Raji (cell line): ENCODE results near the gene CXCR5.

Experiments
- POLR2A ChIP-seq: IDR thresholded peaks from 2 replicates; pipeline ENCODE4 v1.6.1; 2011; ENCODE audit warnings: low read depth, low read length, control low read depth; ENCODE audit not compliant: insufficient read depth

The CXCR5 gene, protein sequence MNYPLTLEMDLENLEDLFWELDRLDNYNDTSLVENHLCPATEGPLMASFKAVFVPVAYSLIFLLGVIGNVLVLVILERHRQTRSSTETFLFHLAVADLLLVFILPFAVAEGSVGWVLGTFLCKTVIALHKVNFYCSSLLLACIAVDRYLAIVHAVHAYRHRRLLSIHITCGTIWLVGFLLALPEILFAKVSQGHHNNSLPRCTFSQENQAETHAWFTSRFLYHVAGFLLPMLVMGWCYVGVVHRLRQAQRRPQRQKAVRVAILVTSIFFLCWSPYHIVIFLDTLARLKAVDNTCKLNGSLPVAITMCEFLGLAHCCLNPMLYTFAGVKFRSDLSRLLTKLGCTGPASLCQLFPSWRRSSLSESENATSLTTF

DNA sequence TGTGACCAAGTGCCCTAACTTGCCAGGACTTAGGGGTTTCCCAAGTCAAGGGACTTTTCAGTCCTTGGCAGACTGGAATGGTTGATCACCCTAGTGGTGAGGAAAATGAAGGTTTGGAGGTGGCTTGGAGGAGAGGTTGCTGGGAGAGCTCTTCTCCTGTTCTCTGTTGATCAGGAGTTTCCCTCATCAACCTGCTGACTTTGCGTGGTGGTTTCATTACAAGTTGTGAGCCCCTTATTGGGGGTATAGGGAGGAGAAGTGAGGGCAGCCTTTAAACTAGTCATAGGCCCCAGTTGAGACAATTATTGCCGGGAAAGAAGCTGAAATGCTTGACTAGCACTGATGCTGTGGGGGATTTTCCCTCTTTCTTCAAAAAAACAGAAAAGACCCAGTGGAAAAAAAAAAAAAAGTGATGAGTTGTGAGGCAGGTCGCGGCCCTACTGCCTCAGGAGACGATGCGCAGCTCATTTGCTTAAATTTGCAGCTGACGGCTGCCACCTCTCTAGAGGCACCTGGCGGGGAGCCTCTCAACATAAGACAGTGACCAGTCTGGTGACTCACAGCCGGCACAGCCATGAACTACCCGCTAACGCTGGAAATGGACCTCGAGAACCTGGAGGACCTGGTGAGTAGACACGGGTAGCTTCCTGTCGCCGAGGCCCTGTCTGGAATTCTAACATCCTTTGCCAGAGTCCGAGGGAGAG is at the start of gene CXCR5:
TSS of gene CXCR5 (plus strand) at position 525 of the 704 bp plus-strand sequence. CDS start at position 575, 50 bp downstream.
- peak; percentile 94 for TF ChIP-seq POLR2A

DNA sequence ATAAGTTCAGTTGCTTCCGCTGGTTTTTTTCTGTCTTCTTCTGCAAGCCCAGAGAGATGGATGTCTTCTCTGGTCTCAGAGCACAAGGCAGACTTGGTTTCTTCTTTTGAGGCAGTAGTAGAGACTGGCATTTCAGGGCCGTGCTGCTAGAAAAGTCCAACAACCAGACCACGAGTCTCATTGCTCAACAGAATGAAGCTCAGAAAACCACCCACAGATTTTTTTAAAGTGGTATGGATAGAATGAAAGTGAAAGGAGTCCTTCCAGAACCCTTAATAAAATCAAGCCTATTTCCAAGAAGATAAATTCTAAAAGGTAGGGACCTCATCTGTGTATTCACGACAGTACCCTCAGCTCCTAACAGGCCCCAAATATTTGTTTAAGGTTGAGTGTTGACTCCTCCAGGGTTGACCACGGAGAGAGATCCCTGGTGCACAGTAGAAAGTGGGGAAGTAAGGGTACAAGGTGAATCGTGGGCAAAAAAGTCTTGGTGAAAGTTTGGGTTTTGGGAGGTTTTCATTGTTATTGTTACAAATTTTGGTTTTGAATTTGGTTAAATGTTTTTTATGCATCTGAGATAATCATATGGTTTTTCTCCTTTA is 49.2 kb upstream of the CXCR5 start:
- no peak for TF ChIP-seq POLR2A

DNA sequence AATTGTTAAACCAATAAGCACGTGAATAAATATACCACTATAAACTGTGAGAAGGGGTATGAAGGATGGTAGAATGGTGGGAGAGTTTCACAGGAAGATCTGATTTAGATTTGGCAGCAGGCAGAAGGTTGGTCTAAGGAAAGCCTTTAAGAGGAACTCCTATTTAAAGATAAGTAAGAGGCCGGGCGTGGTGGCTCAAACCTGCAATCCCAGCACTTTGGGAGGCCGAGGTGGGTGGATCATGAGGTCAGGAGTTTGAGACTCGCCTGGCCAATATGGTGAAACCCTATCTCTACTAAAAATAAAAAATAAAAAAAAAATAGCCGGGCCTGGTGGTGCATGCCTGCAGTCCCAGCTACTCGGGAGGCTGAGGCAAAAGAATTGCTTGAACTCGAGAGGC is 45.8 kb upstream of the CXCR5 start:
- no peak for TF ChIP-seq POLR2A

DNA sequence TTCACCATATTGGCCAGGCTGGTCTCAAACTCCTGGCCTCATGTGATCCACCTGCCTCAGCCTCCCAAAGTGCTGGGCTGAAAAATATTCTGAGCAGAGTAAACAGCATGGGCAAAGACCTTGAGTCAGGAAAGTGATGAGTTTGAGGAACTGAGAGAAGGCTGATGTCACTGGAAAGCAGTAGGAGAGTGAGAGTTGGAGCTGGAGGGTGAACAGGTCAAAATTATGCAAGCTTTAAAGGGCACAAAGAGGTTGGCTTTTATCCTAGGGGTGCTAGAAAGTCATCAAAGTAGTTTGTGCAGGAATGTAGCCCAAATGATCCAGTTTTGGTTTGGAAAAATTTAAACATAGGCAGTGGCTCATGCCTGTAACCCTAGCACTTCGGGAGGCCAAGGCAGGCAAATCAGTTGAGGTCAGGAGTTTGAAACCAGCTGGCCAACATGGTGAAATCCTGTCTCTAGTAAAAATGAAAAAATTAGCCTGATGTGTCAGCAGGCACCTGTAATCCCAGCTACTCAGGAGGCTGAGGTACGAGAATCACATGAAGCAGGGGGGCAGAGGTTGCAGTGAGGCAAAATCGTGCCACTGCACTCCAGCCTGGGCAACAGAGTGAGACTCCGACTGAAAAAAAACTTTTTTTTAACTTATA is 44.7 kb upstream of the CXCR5 start:
- no peak for TF ChIP-seq POLR2A

DNA sequence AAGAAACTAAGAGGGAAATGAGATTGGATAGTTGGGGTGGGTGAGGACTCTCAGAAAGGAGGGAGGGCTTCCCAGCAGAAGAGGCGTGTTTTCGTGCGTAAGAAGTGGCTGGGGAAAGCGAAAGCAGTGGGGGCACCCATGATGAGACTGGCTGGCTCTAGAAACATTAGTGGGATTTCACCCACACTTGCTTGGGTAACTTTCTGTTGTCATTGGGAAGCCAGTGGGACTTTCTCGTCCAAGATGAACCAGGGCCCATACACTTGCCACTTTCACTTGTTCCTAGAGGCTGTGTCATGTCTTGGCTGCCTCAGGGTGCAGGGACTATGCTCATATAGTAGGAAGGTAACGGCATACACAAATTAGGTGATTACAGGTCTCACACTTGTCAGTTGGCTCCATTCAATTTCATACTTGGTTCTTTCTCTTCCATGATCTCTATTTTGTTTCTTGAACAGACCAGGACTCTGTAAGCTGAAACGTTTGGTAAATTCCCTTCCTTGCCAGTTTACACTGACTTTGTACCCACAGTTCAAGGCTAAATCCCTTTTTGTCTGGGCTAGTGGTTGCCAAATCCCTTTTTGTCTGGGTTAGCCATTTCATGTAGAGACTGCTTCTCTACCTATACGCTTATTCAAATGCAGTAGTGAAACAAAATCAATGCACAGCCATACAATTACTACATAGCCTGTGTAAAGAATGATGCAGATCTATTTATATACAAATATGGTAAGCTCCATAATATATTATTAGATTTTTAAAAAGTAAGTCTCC is 42.0 kb upstream of the CXCR5 start:
- TF ChIP-seq POLR2A: no peak

DNA sequence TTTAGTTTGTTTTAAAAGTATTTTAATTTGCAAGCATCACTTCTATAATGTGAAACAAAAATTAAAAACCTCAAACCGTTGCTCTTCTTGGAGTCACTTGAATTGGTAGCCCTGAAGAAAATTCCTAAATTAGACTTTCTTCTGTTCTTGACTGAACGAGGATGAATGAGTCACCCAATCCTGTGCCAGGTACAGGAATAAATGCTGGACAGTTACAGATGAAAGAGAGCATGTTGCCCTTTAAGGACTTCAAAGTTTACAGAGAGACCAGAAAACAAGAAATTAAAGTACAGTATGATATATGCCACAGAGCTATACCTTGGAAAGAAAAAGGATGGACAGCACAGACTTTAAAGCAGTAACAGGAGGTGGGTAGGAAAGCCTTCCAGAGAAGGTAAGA is 41.3 kb upstream of the CXCR5 start:
- no peak for TF ChIP-seq POLR2A

DNA sequence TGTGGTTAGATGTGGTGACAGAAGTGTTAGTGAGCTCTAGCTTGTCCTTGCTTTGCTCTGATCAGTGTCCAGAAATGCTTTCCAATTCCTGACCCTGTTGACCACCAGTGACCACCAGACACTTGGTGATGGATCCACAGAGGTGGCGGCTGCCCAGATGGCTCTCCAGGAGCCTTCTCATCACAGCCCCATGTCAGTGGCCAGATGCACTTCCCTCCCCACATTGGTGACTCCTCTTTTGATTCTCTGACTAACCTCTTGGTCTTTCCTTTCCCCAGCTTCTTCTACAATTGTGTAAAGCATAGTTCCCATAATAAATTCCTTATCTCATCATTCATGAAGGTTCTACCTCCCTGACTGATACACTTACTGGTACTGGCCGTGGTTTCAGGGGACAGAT is 40.1 kb upstream of the CXCR5 start:
- TF ChIP-seq POLR2A: no peak

DNA sequence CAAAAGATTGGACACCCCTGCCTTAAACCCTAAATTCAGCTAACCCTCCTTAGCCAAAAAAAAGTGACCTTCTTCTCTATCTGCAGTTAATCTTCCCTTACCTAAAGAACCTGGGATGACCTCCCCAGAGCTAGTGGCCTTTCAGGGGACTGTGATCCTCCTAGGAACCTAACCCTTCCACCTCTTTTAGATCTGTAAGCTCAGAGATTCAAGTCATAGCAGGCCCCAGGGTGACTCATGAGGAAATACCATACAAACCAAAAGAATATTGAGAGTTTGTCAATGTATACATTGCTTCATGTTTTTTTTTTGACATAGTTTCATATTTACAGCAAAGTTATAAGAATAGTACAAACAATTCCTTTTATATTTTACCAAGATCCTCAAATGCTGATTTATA is 38.3 kb upstream of the CXCR5 start:
- TF ChIP-seq POLR2A: no peak

DNA sequence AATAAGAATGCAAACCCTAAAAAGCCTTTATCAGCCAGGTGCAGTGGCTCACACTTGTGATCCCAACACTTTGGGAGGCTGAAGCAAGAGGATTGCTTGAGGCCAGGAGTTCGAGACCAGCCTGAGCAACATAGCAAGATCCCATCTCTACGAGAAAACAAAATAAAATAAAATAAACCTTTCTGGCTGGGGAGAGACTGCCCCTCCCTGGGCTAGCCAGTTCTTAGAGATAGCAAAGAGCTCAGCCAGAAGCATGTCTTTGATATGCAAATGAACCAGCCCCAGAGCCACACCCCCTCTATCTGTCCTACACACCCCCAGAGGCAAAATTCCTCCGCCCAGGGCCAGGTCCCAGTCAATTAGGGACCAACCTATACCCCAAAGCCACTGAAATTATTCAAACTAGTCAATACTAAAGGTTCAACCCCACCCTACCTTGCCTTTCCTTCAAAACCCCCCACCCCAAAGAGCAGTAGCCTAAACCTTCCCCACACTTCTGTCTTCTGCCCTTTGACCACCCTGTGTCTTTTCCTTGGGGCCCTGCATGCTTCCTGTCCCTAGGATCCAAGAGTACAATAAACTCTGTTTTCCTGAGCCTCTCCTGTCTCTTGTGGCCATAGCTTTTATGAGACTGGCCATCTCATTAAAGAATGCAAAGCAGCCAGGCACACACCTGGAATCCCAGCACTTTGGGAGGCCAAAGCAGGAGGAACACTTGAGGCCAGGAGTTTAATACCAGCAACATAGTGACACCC is 37.3 kb upstream of the CXCR5 start:
- no peak for TF ChIP-seq POLR2A

DNA sequence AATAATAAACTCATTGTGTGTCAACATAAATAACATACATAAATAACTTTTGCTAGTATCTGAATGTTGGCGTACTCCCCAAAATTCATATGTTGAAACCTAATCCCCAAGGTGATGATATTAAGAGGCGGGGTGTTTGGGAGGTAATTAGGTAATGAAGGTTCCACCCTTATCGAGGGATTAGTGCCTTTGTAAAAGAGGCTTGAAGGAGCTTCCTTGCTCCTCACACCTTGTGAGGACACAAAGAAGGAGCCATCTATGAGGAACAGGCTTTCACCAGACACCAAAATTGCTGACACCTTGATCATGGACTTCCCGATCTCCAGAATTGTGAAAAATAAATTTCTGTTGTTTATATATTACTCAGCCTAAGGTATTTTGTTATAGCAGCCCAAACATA is 33.9 kb upstream of the CXCR5 start:
- TF ChIP-seq POLR2A: no peak

DNA sequence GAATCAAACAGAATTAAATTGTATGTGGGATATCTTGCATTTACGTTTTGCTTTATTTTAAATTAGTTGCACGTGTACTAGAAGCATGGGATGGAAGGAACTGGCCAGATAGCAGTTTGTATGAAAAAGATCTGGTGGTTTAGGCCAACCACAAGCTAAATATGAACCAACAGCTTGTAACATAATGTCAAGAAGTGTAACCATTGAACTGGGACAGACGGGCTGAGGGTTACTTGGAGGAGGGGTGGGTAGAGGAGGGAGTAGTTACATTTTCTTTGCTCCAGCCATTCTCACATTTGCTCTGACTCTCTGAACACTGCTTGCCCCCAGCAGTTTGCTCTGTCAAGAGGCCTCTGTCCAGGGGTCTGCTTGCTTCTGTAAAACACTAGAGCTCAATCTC is 31.7 kb upstream of the CXCR5 start:
- peak; percentile 57 for TF ChIP-seq POLR2A

DNA sequence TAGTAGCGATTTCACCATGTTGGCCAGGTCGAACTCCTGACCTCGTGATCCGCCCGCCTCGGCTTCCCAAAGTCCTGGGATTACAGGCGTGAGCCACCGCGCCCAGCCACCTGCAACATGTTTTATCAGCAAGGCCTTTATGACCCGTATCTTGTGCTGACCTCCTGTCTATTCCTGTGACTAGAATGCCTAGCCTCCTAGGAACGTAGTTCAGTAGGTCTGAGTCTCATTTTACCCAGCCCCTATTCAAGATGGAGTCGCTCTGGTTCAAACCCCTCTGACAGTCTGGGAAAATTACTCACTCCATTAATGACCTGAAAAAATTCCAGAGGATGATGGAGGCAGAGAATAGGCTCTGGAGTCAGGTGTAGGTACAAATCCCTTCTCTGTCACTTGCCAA is 30.0 kb upstream of the CXCR5 start:
- no peak for TF ChIP-seq POLR2A

DNA sequence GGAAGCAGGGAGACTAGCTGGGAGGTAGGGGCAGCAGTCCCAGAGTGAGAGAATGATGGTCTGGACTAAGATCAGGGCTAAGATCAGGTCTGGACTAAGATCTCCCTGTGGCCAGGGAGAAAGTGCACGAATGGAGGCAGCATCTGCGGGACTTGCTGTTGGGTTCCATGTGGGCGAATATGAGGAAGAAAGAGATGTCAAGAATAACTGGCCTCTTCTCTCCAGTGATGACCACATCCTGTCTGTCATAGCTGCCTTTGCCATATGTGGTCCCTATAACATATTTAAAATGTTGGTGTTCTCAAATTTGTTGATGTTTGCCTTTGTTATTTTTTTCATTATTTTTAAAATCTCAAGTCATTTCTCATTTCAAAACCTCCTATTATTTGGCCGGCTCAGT is 27.4 kb upstream of the CXCR5 start:
- TF ChIP-seq POLR2A: no peak

DNA sequence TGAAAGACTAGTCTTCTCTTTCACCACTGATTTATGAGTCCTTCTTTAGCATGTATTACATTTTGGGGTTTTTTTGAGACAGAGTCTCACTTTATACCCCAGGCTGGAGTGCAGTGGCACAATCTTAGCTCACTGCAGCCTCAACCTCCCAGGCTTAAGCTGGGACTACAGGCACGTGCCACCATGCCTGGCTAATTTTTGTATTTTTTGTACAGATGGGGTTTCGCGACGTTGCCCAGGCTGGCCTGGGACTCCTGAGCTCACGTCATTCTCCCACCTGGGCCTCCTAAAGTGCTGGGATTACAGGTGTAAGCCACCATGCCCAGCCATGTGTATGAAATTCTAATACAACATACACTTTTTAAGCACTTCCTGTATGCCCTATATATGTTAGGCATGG is 26.3 kb upstream of the CXCR5 start:
- no peak for TF ChIP-seq POLR2A
